T-helper 1 cell treated with Interleukin-12 subunit alpha and Interleukin-12 subunit beta and Interleukin-4 antibody, amounts not matched to agents 30 ng/mL and 1 ng/mL, for 36 hours (primary cell): Measurements from ENCODE around the gene VANGL2. TPM values are rescaled to one million over a fixed set of nuclear protein-coding genes. Genes with fewer than 3 reads are reported as not detected.
"Not testable (repeated sequence)": the region's sequence is repeated elsewhere in the genome, so short reads cannot be mapped to it uniquely, and the experiment has no call there.

ENCODE experiments used
- intact Hi-C: fragments of 100-400 bp; cut with micrococcal nuclease; formaldehyde crosslinking; loops from one replicate; pipeline ENCODE4 v1.15.1; 2024
- total RNA-seq: library from RNA; stranded (reverse); gene quantifications from 2 replicates; pipeline ENCODE4 v1.2.3, GENCODE V29; 2022

The VANGL2 gene
- total RNA-seq, 1 donor from 2014 or later: not detected

- intact Hi-C loops: no loop called here
Measured at GRCh38 chr1:160370561-160371345, 29.6 kb upstream of the VANGL2 start.

GRCh38 chr1:160371346-160371631 is 29.1 kb upstream of the VANGL2 start:
- intact Hi-C loops: no loop called here

- intact Hi-C loops: no loop called here
Measured at GRCh38 chr1:160371756-160372155, 28.6 kb upstream of the VANGL2 start.

DNA sequence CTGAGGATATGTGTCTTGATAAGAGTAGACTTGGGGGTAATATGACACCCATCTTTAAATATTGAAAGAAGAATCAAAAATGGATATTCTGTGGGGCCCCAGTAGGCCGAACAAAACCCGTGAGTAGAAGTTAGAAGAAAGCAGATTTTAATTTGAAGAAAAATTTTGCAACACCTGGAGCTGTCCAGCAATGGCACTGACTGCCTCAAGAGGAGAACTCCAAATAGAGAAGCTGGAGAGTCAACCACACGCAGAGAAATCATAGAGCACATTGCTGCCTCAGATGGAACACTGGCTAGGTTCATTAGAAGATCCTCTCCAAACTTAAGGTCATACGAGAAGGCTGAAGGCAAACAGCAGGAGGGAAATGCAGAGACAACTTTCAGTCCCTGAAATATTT is 26.7 kb upstream of the VANGL2 start:
- intact Hi-C loops: no loop called here

DNA sequence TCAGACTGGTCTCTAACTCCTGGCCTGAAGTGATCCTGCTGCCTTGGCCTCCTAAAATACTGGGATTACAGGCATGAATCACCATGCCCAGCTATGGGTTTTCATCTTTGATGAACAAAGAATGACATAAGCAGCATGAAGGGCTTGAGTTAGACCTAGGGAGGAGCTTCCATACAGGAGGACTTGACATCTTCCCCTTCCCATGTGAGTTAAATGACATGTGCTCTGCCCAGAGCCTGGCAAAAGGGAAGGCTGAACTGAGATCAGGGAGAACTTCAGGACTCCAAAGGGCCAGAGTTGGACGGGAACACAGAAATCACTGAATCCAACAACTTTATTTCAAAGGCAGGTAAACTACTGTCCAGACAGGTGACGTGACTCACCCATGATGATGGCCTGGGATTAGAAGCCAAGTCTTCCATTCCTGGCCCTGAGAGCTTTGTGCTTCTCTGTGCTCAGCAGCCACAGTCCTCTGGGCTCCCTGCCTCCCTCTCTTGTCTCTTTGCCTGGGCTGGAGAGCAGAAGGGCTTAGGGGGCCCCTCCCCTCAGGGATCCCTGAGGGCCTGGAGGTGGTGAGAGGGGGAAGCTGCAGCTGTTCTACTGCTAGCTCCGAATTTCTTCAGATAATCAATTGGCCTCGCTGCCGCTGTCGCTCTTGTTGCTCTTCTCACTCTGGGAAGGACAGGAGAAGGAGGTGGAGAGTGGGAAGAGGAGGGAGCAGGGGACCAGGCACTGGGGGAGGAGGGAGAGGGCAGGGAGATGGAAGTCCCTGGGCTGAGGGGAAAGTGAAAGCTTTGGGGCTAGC is 25.9 kb upstream of the VANGL2 start:
- intact Hi-C loops: no loop called here

DNA sequence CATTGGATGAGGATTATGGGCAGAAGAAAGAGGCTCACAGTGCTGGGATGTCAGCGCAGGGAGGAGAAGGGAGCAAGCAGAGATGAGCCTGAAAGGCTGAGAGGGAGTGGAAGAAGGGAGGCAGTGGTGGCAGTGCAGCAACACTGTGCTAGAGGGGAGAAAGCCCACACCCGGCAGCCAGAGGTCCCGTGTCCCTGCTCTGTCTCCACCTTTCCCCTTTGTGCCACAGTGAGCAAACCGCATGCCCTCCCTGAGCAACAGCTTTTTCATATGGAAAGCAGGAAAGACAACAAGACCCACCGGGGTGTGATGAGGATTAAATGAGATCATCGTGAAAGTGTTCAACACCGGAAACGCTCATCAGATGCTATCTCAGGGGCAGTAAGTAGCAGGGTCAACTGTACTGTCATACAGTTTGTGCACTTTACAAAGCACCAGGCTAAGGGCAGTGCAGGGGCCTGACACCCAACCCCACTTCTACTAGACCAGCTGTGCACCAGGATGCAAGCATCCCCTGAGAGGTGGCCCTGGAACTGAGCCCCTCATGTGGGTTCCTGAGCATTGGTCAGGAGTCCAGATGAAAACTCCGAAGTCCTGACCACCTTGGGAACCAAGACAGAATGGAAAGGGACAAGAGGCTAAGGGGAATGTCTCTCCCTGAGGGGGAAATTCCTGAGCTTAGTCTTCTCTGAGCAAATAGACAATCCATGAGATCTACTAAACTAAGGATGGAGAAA is 24.4 kb upstream of the VANGL2 start:
- intact Hi-C loops: loop anchor here (1.0 kb wide), 7 partner anchors 22 to 275 kb away; partner anchors contain the start of genes COPA and NCSTN

GRCh38 chr1:160376525-160377131 is 23.7 kb upstream of the VANGL2 start:
- intact Hi-C loops: loop anchor here (1.0 kb wide), 7 partner anchors 22 to 275 kb away; partner anchors contain the start of genes COPA and NCSTN

- intact Hi-C loops: no loop called here
Measured at GRCh38 chr1:160377585-160378206, 22.7 kb upstream of the VANGL2 start.

GRCh38 chr1:160384812-160385211 is 15.6 kb upstream of the VANGL2 start:
- intact Hi-C loops: not testable (repeated sequence)

- intact Hi-C loops: not testable (repeated sequence)
Measured at GRCh38 chr1:160388406-160388805, 12.0 kb upstream of the VANGL2 start.

DNA sequence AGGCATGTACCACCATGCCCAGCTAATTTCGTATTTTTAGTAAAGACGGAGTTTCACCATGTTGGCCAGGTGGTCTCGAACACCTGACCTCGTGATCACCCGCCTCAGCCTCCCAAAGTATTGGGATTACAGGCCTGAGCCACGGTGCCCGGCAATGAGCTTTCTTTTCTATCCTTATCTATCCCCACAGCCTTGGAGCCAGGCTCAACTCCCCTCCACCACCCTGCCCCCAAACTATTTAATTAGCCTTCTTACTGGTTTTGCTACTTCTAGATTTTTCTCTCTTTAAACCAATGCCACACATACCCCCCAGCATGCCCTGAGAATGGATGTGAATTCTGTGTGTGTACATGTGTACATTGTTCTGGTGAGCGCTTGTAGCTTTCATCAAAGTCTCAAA is 5.7 kb upstream of the VANGL2 start:
- intact Hi-C loops: no loop called here

- intact Hi-C loops: no loop called here
Measured at GRCh38 chr1:160397651-160398050, 2.7 kb upstream of the VANGL2 start.

DNA sequence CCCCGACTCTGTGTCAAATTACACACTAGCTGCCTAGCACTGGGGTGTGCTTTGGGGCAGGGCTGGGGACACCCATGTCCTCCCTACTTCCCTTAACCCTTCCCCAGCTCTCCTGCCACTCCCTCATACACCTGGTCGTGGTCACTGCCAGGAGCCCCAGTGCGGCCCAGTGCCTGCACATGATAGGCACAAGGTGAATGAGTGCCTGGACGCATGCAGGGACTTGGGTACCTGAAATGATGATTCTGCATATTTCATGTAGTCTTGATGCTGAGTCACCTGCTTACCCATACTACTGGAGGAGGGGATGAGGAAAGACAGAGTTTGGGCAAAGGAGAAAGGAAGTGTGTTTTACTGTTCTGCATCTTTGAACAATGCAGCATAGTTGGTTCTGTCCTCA is 1.5 kb upstream of the VANGL2 start:
- intact Hi-C loops: no loop called here

GRCh38 chr1:160399544-160400222 is 681 bp upstream of the VANGL2 start:
- intact Hi-C loops: no loop called here

- intact Hi-C loops: no loop called here
Measured at GRCh38 chr1:160400646-160401486, 502 bp downstream of the VANGL2 start.

DNA sequence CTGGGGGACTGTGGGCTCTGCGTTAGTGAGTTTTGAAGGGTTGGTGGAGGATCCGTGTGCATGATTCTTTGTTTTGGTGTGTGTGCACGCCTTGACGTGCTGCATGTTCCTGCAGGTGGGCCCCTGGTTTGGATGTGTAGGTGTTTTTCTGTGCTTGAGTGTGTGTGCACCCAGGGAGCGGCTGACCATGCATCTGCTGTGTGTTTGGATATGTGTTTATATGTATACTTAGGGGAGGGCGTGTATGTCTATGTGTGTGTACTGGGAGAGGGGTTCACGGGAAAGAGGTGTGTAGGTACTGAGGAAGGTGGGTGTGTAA is 1.1 kb downstream of the VANGL2 start:
- intact Hi-C loops: no loop called here

GRCh38 chr1:160402001-160402795 is 1.8 kb downstream of the VANGL2 start:
- intact Hi-C loops: no loop called here

- intact Hi-C loops: no loop called here
Measured at GRCh38 chr1:160403244-160403643, 2.9 kb downstream of the VANGL2 start.

DNA sequence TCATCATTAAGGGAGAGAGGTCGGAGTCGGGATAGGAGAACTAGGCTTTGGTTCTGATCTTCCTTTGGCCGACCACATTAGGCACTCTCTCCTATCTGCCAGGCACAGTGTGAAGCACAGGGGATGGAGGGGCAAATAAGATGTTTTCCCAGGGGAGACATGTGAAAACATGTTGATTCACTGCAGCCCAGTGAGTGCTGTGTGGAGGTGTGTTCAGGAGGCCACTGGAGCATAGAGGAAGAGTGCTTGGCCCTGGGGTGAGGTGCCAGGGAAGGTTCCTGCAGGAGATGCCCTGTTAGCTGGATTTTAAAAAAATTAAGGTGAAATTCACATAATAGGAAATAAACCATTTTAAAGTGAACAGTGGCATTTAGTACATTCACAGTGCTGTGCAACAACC is 3.7 kb downstream of the VANGL2 start:
- intact Hi-C loops: no loop called here
